Measurements from ENCODE around the gene TPST1. TPM values are rescaled to one million over a fixed set of nuclear protein-coding genes. Genes with fewer than 3 reads are reported as not detected.

TPST1 gene
- total and polyA plus RNA-seq, 2 of the 8 experiments (the other 6 are each of a cell fraction or from before 2014, with no cell fraction given) = 8.2 to 18.4 TPM

DNA sequence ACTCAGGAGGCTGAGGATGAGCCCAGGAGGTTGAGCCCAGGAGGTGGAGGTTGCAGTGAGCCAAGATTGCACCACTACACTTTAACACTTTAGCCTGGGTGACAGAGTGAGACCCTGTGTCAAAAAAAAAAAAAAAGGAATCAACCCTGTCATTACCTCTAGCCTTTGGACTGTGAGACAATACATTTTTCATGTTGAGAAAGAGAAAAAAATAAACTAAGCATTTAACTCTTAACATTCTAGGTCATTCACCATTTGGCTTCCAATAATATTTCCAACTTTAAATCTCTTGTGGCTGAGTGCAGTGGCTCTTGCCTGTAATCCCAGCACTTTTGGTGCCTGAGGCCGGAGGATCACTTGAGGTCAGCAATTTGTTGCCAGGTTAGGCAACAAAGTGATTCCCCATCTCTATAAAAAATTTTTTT is 41.9 kb upstream of the TPST1 start (continued):
- TF ChIP-seq, protein P1, sequence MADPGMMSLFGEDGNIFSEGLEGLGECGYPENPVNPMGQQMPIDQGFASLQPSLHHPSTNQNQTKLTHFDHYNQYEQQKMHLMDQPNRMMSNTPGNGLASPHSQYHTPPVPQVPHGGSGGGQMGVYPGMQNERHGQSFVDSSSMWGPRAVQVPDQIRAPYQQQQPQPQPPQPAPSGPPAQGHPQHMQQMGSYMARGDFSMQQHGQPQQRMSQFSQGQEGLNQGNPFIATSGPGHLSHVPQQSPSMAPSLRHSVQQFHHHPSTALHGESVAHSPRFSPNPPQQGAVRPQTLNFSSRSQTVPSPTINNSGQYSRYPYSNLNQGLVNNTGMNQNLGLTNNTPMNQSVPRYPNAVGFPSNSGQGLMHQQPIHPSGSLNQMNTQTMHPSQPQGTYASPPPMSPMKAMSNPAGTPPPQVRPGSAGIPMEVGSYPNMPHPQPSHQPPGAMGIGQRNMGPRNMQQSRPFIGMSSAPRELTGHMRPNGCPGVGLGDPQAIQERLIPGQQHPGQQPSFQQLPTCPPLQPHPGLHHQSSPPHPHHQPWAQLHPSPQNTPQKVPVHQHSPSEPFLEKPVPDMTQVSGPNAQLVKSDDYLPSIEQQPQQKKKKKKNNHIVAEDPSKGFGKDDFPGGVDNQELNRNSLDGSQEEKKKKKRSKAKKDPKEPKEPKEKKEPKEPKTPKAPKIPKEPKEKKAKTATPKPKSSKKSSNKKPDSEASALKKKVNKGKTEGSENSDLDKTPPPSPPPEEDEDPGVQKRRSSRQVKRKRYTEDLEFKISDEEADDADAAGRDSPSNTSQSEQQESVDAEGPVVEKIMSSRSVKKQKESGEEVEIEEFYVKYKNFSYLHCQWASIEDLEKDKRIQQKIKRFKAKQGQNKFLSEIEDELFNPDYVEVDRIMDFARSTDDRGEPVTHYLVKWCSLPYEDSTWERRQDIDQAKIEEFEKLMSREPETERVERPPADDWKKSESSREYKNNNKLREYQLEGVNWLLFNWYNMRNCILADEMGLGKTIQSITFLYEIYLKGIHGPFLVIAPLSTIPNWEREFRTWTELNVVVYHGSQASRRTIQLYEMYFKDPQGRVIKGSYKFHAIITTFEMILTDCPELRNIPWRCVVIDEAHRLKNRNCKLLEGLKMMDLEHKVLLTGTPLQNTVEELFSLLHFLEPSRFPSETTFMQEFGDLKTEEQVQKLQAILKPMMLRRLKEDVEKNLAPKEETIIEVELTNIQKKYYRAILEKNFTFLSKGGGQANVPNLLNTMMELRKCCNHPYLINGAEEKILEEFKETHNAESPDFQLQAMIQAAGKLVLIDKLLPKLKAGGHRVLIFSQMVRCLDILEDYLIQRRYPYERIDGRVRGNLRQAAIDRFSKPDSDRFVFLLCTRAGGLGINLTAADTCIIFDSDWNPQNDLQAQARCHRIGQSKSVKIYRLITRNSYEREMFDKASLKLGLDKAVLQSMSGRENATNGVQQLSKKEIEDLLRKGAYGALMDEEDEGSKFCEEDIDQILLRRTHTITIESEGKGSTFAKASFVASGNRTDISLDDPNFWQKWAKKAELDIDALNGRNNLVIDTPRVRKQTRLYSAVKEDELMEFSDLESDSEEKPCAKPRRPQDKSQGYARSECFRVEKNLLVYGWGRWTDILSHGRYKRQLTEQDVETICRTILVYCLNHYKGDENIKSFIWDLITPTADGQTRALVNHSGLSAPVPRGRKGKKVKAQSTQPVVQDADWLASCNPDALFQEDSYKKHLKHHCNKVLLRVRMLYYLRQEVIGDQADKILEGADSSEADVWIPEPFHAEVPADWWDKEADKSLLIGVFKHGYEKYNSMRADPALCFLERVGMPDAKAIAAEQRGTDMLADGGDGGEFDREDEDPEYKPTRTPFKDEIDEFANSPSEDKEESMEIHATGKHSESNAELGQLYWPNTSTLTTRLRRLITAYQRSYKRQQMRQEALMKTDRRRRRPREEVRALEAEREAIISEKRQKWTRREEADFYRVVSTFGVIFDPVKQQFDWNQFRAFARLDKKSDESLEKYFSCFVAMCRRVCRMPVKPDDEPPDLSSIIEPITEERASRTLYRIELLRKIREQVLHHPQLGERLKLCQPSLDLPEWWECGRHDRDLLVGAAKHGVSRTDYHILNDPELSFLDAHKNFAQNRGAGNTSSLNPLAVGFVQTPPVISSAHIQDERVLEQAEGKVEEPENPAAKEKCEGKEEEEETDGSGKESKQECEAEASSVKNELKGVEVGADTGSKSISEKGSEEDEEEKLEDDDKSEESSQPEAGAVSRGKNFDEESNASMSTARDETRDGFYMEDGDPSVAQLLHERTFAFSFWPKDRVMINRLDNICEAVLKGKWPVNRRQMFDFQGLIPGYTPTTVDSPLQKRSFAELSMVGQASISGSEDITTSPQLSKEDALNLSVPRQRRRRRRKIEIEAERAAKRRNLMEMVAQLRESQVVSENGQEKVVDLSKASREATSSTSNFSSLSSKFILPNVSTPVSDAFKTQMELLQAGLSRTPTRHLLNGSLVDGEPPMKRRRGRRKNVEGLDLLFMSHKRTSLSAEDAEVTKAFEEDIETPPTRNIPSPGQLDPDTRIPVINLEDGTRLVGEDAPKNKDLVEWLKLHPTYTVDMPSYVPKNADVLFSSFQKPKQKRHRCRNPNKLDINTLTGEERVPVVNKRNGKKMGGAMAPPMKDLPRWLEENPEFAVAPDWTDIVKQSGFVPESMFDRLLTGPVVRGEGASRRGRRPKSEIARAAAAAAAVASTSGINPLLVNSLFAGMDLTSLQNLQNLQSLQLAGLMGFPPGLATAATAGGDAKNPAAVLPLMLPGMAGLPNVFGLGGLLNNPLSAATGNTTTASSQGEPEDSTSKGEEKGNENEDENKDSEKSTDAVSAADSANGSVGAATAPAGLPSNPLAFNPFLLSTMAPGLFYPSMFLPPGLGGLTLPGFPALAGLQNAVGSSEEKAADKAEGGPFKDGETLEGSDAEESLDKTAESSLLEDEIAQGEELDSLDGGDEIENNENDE (IDR thresholded peaks at IDR 0.05; ENCODE audit: insufficient replicate concordance, low read length) = no peak
- TF ChIP-seq CHD1 (IDR thresholded peaks at IDR 0.05; ENCODE audit: low read depth, low read length) (no peak), CEBPB (IDR thresholded peaks at IDR 0.05; ENCODE audit: low read depth, low read length) (no peak)

Measured in H1 (cell line).